K562 (cell line): ENCODE results near the gene STX3. TPM values are rescaled to one million over a fixed set of nuclear protein-coding genes. Genes with fewer than 3 reads are reported as not detected.

Source experiments
- FOS ChIP-seq: IDR thresholded peaks from 3 replicates; pipeline ENCODE4 v1.6.1; 2011; ENCODE audit not compliant: insufficient read length; ENCODE audit errors: extremely low read depth
- GTF2F1 ChIP-seq: IDR thresholded peaks from 2 replicates; pipeline ENCODE4 v1.6.1; 2011; ENCODE audit warnings: low read depth, low read length, improper control_type of control experiment
- HEY1 ChIP-seq: fragments of 250-450 bp; sonication (Bioruptor Pico); IDR thresholded peaks from 2 replicates; pipeline ENCODE4 v1.5.0; 2020; ENCODE audit warnings: mild to moderate bottlenecking, moderate library complexity, borderline replicate concordance
- polyA plus RNA-seq, 8 experiments: library from polyadenylated mRNA; depleted of rRNA in 4 of 8; stranded (reverse) in 5 of 8; unstranded in 3 of 8; fragments of >200 nt; fragmentation: Nextera tagmentation in 2 of 8; fragmentation: Illumina TruSeq in 1 of 8; extraction: Ambion mirVana in 2 of 8; extraction: Trizol in 1 of 8; gene quantifications; 2 replicates each; pipeline versions ENCODE4 v1.2.1 to v1.2.3, GENCODE V29; 2011 to 2014; ENCODE audit warnings: inconsistent platforms in 1 of 8, missing spikeins in 1 of 8
- total RNA-seq, 7 experiments: library from RNA; depleted of rRNA in 6 of 7; stranded (reverse); fragments of >200 nt in 6 of 7; fragmentation: Illumina TruSeq in 2 of 7; extraction: Trizol in 2 of 7; gene quantifications; 2 replicates each; pipeline versions ENCODE4 v1.2.1 to v1.2.3, GENCODE V29; 2011 to 2021; ENCODE audit warnings: low replicate concordance in 1 of 7
- TF ChIP-seq, protein P1 (sequence below), 2 experiments: fragments of 450-650 bp in 1 of 2; sonication (generic) in 1 of 2; formaldehyde crosslinking in 1 of 2; IDR thresholded peaks; 2 replicates each; pipeline versions ENCODE4 v1.7.1 to v1.9.0; 2016 to 2022; ENCODE audit warnings: inconsistent platforms in 1 of 2, mild to moderate bottlenecking in 1 of 2, missing genetic modification reagents in 1 of 2
- TF ChIP-seq, protein P2 (sequence below), 2 experiments: fragments of 450-650 bp; formaldehyde crosslinking in 1 of 2; IDR thresholded peaks; 2 replicates each; pipeline versions ENCODE4 v1.4.0 to v1.6.1; 2014 to 2020; ENCODE audit warnings: mild to moderate bottlenecking in 2 of 2, borderline replicate concordance in 1 of 2, low read depth in 1 of 2
- TF ChIP-seq, protein P3 (sequence below): fragments of 250-450 bp; sonication (Bioruptor Pico); IDR thresholded peaks from 2 replicates; pipeline ENCODE4 v1.8.0; 2022; ENCODE audit warnings: inconsistent platforms

The STX3 gene
- total and polyA plus RNA-seq, 9 of the 15 experiments (the other 6 are each of a cell fraction or from before 2014, with no cell fraction given), result 12.0 to 91.6 (median 48.7) TPM

DNA sequence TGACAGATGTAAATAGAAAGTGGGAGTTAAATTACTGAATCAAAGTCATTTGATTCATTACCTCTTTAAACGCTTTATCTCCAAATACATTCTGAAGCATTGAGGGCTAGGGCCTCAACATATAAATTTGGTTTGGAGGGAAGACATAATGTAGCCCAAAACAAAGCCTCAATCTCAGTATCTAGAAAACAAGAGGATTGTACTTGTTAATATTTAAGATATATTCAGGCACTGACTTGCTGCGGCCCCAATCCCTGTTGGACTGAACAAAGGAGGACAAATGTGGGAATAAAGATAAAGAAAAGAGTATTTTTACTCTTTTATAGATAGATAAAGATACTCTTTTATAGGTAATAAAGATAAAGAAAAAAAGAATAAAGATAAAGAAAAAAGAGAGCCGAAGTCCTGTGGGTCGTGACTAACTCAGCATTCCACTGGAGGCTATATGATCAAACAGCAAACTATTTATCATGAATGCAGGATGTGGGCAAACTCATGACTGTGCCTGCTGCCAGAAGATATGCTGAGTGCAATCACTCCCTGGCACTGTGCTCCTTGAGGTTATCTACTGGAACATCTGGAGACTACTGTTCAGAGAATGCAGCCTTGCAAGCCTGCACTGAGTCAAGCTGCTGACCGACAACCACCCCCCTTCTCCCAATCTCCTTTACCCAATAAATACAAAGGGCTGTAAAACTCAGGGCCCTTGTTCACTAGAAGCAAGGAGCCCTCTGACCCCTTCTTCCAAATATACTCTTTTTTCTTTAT, 48.5 kb upstream of the STX3 start (continued):
- TF ChIP-seq, protein P1, sequence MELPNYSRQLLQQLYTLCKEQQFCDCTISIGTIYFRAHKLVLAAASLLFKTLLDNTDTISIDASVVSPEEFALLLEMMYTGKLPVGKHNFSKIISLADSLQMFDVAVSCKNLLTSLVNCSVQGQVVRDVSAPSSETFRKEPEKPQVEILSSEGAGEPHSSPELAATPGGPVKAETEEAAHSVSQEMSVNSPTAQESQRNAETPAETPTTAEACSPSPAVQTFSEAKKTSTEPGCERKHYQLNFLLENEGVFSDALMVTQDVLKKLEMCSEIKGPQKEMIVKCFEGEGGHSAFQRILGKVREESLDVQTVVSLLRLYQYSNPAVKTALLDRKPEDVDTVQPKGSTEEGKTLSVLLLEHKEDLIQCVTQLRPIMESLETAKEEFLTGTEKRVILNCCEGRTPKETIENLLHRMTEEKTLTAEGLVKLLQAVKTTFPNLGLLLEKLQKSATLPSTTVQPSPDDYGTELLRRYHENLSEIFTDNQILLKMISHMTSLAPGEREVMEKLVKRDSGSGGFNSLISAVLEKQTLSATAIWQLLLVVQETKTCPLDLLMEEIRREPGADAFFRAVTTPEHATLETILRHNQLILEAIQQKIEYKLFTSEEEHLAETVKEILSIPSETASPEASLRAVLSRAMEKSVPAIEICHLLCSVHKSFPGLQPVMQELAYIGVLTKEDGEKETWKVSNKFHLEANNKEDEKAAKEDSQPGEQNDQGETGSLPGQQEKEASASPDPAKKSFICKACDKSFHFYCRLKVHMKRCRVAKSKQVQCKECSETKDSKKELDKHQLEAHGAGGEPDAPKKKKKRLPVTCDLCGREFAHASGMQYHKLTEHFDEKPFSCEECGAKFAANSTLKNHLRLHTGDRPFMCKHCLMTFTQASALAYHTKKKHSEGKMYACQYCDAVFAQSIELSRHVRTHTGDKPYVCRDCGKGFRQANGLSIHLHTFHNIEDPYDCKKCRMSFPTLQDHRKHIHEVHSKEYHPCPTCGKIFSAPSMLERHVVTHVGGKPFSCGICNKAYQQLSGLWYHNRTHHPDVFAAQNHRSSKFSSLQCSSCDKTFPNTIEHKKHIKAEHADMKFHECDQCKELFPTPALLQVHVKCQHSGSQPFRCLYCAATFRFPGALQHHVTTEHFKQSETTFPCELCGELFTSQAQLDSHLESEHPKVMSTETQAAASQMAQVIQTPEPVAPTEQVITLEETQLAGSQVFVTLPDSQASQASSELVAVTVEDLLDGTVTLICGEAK (IDR thresholded peaks at IDR 0.05), result no peak
- TF ChIP-seq, protein P1 (CRISPR knock-in tag; IDR thresholded peaks at IDR 0.05), result no peak
- TF ChIP-seq, protein P2, sequence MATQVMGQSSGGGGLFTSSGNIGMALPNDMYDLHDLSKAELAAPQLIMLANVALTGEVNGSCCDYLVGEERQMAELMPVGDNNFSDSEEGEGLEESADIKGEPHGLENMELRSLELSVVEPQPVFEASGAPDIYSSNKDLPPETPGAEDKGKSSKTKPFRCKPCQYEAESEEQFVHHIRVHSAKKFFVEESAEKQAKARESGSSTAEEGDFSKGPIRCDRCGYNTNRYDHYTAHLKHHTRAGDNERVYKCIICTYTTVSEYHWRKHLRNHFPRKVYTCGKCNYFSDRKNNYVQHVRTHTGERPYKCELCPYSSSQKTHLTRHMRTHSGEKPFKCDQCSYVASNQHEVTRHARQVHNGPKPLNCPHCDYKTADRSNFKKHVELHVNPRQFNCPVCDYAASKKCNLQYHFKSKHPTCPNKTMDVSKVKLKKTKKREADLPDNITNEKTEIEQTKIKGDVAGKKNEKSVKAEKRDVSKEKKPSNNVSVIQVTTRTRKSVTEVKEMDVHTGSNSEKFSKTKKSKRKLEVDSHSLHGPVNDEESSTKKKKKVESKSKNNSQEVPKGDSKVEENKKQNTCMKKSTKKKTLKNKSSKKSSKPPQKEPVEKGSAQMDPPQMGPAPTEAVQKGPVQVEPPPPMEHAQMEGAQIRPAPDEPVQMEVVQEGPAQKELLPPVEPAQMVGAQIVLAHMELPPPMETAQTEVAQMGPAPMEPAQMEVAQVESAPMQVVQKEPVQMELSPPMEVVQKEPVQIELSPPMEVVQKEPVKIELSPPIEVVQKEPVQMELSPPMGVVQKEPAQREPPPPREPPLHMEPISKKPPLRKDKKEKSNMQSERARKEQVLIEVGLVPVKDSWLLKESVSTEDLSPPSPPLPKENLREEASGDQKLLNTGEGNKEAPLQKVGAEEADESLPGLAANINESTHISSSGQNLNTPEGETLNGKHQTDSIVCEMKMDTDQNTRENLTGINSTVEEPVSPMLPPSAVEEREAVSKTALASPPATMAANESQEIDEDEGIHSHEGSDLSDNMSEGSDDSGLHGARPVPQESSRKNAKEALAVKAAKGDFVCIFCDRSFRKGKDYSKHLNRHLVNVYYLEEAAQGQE (IDR thresholded peaks at IDR 0.05; ENCODE audit: borderline replicate concordance), result peak; percentile 8; the same call in 1 of the 2 replicates
- TF ChIP-seq, protein P2 (CRISPR knock-in tag; IDR thresholded peaks at IDR 0.05; ENCODE audit: low read depth), result no peak
- TF ChIP-seq FOS (no peak), GTF2F1 (no peak), HEY1 (CRISPR knock-in tag) (peak; percentile 89)
- TF ChIP-seq, protein P3, sequence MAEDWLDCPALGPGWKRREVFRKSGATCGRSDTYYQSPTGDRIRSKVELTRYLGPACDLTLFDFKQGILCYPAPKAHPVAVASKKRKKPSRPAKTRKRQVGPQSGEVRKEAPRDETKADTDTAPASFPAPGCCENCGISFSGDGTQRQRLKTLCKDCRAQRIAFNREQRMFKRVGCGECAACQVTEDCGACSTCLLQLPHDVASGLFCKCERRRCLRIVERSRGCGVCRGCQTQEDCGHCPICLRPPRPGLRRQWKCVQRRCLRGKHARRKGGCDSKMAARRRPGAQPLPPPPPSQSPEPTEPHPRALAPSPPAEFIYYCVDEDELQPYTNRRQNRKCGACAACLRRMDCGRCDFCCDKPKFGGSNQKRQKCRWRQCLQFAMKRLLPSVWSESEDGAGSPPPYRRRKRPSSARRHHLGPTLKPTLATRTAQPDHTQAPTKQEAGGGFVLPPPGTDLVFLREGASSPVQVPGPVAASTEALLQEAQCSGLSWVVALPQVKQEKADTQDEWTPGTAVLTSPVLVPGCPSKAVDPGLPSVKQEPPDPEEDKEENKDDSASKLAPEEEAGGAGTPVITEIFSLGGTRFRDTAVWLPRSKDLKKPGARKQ (CRISPR knock-in tag), result no peak
